Astrocyte (in vitro differentiated cells and primary cell): ENCODE measurements around the gene MTX1. TPM values are rescaled to one million over a fixed set of nuclear protein-coding genes. Genes with fewer than 3 reads are reported as not detected.
A peak's percentile ranks its signal among the peaks of the same experiment; 100 is the strongest.

ENCODE experiments used
- DNase-seq: peaks from one replicate; pipeline ENCODE4 v3.0.0-alpha.2; 2010; ENCODE audit warnings: low read depth
- FAIRE-seq: peaks from 2 replicates; lab custom pipeline; 2011; peaks lifted over from hg19 to GRCh38; lab: Jason Lieb, UNC
- H2AFZ ChIP-seq: 2 replicates; pipeline ENCODE4 v1.6.0; 2012; ENCODE audit warnings: low read depth, low read length, inconsistent platforms
- H3K27ac ChIP-seq: 2 replicates; pipeline ENCODE4 v1.5.1; 2011; ENCODE audit warnings: low read depth, low read length, inconsistent platforms
- H3K27me3 ChIP-seq: 2 replicates; pipeline ENCODE4 v1.6.0; 2011; ENCODE audit warnings: low read length, inconsistent platforms; ENCODE audit not compliant: insufficient read depth
- H3K36me3 ChIP-seq: 2 replicates; pipeline ENCODE4 v1.5.1; 2011; ENCODE audit warnings: low read length, inconsistent platforms; ENCODE audit not compliant: insufficient read depth
- H3K4me1 ChIP-seq: 2 replicates; pipeline ENCODE4 v1.5.1; 2011; ENCODE audit warnings: low read length, inconsistent platforms; ENCODE audit not compliant: insufficient read depth
- H3K4me2 ChIP-seq: 2 replicates; pipeline ENCODE4 v1.6.0; 2012; ENCODE audit warnings: low read length, inconsistent platforms
- H3K4me3 ChIP-seq: 2 replicates; pipeline ENCODE4 v1.5.1; 2011; ENCODE audit warnings: low read depth, mild to moderate bottlenecking, low read length, inconsistent platforms; ENCODE audit not compliant: insufficient read depth
- H3K79me2 ChIP-seq: 2 replicates; pipeline ENCODE4 v1.6.0; 2012; ENCODE audit warnings: mild to moderate bottlenecking, low read length, inconsistent platforms; ENCODE audit not compliant: insufficient read depth
- H3K9ac ChIP-seq: 2 replicates; pipeline ENCODE4 v1.6.0; 2012; ENCODE audit warnings: mild to moderate bottlenecking, low read length, inconsistent platforms
- H3K9me3 ChIP-seq: 2 replicates; pipeline ENCODE4 v1.5.1; 2012; ENCODE audit warnings: low read depth, mild to moderate bottlenecking, low read length, inconsistent platforms; ENCODE audit not compliant: insufficient read depth
- H4K20me1 ChIP-seq: 2 replicates; pipeline ENCODE4 v1.6.0; 2012; ENCODE audit warnings: low read length, inconsistent platforms; ENCODE audit not compliant: insufficient read depth
- H3K27ac Mint-ChIP-seq: one replicate; pipeline ENCODE4 v1.8.0; 2021; ENCODE audit warnings: mild to moderate bottlenecking, mixed read lengths; ENCODE audit not compliant: unreplicated experiment
- H3K27me3 Mint-ChIP-seq: one replicate; pipeline ENCODE4 v1.8.0; 2021; ENCODE audit warnings: low read depth, mixed read lengths; ENCODE audit not compliant: unreplicated experiment
- H3K36me3 Mint-ChIP-seq: one replicate; pipeline ENCODE4 v1.8.0; 2021; ENCODE audit warnings: low read depth, mixed read lengths; ENCODE audit not compliant: unreplicated experiment
- H3K4me1 Mint-ChIP-seq: one replicate; pipeline ENCODE4 v1.8.0; 2021; ENCODE audit warnings: low read depth, mixed read lengths; ENCODE audit not compliant: unreplicated experiment
- H3K4me3 Mint-ChIP-seq: one replicate; pipeline ENCODE4 v1.8.0; 2021; ENCODE audit warnings: mild to moderate bottlenecking, moderate library complexity, mixed read lengths; ENCODE audit not compliant: unreplicated experiment
- H3K9me3 Mint-ChIP-seq: one replicate; pipeline ENCODE4 v1.8.0; 2021; ENCODE audit warnings: mild to moderate bottlenecking, mixed read lengths; ENCODE audit not compliant: unreplicated experiment
- EZH2 ChIP-seq: IDR thresholded peaks from 2 replicates; pipeline ENCODE4 v1.6.1; 2012; ENCODE audit warnings: mild to moderate bottlenecking, low read length, inconsistent platforms; ENCODE audit not compliant: insufficient read depth
- total RNA-seq: library from RNA; stranded (reverse); gene quantifications from 2 replicates; pipeline ENCODE4 v1.2.1, GENCODE V29; 2021
- TF ChIP-seq, protein P1 (sequence below): IDR thresholded peaks from 2 replicates; pipeline ENCODE4 v1.5.1; 2011; ENCODE audit warnings: low read depth, mild to moderate bottlenecking, inconsistent platforms, low read length, moderate library complexity; ENCODE audit not compliant: insufficient read depth

The MTX1 gene
- total RNA-seq, 1 donor from 2014 or later: 41.8 TPM

DNA sequence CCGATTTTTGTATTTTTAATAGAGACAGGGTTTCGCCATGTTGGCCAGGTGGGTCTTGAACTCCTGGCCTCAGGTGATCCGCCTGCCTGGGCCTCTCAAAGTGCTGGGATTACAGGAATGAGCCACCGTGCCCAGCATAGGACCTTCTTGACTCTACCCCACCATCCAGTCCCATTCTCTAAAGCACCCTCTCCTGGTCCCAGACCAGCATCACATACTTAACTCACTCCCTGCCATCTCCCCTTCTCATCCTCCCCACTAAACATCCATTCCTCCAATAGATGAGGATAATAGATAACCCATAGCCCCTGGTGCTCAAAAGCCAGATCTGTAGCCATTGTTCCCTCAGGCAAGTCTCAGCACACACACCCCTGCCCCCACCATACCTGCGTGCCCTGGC lies 44.7 kb downstream of the MTX1 start:
- no peak for TF ChIP-seq EZH2
- TF ChIP-seq, protein P1, sequence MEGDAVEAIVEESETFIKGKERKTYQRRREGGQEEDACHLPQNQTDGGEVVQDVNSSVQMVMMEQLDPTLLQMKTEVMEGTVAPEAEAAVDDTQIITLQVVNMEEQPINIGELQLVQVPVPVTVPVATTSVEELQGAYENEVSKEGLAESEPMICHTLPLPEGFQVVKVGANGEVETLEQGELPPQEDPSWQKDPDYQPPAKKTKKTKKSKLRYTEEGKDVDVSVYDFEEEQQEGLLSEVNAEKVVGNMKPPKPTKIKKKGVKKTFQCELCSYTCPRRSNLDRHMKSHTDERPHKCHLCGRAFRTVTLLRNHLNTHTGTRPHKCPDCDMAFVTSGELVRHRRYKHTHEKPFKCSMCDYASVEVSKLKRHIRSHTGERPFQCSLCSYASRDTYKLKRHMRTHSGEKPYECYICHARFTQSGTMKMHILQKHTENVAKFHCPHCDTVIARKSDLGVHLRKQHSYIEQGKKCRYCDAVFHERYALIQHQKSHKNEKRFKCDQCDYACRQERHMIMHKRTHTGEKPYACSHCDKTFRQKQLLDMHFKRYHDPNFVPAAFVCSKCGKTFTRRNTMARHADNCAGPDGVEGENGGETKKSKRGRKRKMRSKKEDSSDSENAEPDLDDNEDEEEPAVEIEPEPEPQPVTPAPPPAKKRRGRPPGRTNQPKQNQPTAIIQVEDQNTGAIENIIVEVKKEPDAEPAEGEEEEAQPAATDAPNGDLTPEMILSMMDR: no peak
- H3K4me2 ChIP-seq: peak overlapping the region; percentile 97
- H3K36me3 ChIP-seq: peaks cover 5% of the 10 kb centered on the region
- peaks cover 8% of the 10 kb centered on the region for H3K36me3 Mint-ChIP-seq
- peaks cover 21% of the 10 kb centered on the region for H3K4me1 Mint-ChIP-seq
- FAIRE-seq (no peak), DNase-seq (no peak)
- no peaks in the 10 kb centered on the region for H3K9me3 ChIP-seq
- H3K9ac ChIP-seq: peak overlapping the region; percentile 82
- no peaks in the 10 kb centered on the region for H4K20me1 ChIP-seq
- no peaks in the 10 kb centered on the region for H3K9me3 Mint-ChIP-seq
- H3K4me1 ChIP-seq: peaks cover 28% of the 10 kb centered on the region
- H2AFZ ChIP-seq: no peak overlapping the region
- H3K27me3 ChIP-seq: no peaks in the 10 kb centered on the region
- peak overlapping the region; percentile 79 for H3K4me3 ChIP-seq
- no peaks in the 10 kb centered on the region for H3K27me3 Mint-ChIP-seq
- peak overlapping the region; percentile 80 for H3K4me3 Mint-ChIP-seq
- H3K79me2 ChIP-seq: peaks cover 17% of the 10 kb centered on the region
- H3K27ac Mint-ChIP-seq: no peak overlapping the region
- H3K27ac ChIP-seq: no peak overlapping the region

DNA sequence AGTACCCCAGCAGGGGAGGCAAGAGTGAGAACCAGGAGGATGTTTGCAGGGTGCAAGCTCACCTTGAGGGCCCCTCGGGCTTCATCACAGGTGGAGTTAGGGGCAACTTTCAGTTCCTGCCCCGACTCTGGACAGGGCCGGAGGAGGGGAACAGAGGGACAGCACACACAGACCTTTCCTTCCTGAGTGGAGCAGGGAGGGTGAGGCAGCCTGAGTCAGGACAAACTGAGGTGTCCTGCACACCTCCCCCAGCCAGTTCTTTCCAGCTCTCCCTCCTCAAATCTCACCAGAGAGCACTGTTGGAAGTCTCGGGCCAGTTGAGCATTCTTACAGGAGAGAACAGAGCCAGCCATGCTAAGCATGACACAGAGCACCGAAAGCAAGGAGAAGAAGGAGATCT lies 45.3 kb downstream of the MTX1 start:
- TF ChIP-seq, protein P1: no peak
- TF ChIP-seq EZH2: no peak
- Mint-ChIP-seq H3K36me3 (peaks cover 10% of the 10 kb centered on the region), H3K27ac (peak overlapping the region; percentile 77), H3K27me3 (no peaks in the 10 kb centered on the region), H3K4me1 (peaks cover 21% of the 10 kb centered on the region), H3K9me3 (no peaks in the 10 kb centered on the region), H3K4me3 (peak overlapping the region; percentile 80)
- H3K9me3 ChIP-seq: no peaks in the 10 kb centered on the region
- no peaks in the 10 kb centered on the region for H4K20me1 ChIP-seq
- DNase-seq: no peak
- H3K27ac ChIP-seq: no peak overlapping the region
- peaks cover 28% of the 10 kb centered on the region for H3K4me1 ChIP-seq
- H3K4me3 ChIP-seq: peak overlapping the region; percentile 79
- H3K9ac ChIP-seq: peak overlapping the region; percentile 82
- H2AFZ ChIP-seq: no peak overlapping the region
- H3K27me3 ChIP-seq: no peaks in the 10 kb centered on the region
- H3K36me3 ChIP-seq: peaks cover 5% of the 10 kb centered on the region
- FAIRE-seq: no peak
- peak overlapping the region; percentile 97 for H3K4me2 ChIP-seq
- peaks cover 17% of the 10 kb centered on the region for H3K79me2 ChIP-seq

DNA sequence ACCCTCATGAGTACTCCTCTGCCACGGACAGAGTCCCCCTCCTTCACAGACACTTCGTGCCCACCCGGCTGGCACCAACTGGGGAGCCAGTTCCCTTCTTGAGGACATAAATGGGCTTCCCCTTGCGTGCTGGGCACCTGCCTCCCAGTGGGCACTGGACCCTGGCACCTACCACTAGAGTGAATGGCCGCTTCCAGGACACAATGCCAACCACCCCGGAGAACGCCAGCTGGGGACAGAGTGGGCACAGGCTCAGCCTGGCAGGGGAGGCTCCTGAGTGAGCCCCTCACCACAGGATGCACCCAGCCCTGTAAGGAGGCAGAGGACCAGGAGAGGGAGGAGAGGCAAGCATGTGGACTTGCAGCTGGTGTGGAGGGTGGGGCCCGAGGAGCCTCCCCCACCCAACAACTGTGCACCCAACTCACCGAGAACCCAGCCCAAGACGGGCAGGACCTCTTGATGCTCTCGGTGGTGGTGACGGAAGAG lies 45.8 kb downstream of the MTX1 start:
- Histone ChIP-seq H2AFZ (peak overlapping the region; percentile 54), H3K4me2 (peak overlapping the region; percentile 97), H3K36me3 (peaks cover 5% of the 10 kb centered on the region), H3K9me3 (no peaks in the 10 kb centered on the region), H3K79me2 (peaks cover 17% of the 10 kb centered on the region), H3K4me1 (peaks cover 28% of the 10 kb centered on the region), H4K20me1 (no peaks in the 10 kb centered on the region), H3K27me3 (no peaks in the 10 kb centered on the region), H3K9ac (peak overlapping the region; percentile 82), H3K27ac (no peak overlapping the region), H3K4me3 (peak overlapping the region; percentile 79)
- Mint-ChIP-seq H3K4me1 (peaks cover 21% of the 10 kb centered on the region), H3K36me3 (peaks cover 10% of the 10 kb centered on the region), H3K27me3 (no peaks in the 10 kb centered on the region), H3K27ac (peak overlapping the region; percentile 77), H3K9me3 (no peaks in the 10 kb centered on the region), H3K4me3 (peak overlapping the region; percentile 80)
- FAIRE-seq: no peak
- TF ChIP-seq EZH2: no peak
- TF ChIP-seq, protein P1: no peak
- DNase-seq: no peak
